ENCODE data around the gene TEAD2. TPM values are rescaled to one million over a fixed set of nuclear protein-coding genes. Genes with fewer than 3 reads are reported as not detected.
A peak's percentile ranks its signal among the peaks of the same experiment; 100 is the strongest.

TEAD2 gene
- total and polyA plus RNA-seq, 9 of the 15 experiments (the other 6 are each of a cell fraction or from before 2014, with no cell fraction given), result 1.6 to 27.0 (median 13.9) TPM

DNA sequence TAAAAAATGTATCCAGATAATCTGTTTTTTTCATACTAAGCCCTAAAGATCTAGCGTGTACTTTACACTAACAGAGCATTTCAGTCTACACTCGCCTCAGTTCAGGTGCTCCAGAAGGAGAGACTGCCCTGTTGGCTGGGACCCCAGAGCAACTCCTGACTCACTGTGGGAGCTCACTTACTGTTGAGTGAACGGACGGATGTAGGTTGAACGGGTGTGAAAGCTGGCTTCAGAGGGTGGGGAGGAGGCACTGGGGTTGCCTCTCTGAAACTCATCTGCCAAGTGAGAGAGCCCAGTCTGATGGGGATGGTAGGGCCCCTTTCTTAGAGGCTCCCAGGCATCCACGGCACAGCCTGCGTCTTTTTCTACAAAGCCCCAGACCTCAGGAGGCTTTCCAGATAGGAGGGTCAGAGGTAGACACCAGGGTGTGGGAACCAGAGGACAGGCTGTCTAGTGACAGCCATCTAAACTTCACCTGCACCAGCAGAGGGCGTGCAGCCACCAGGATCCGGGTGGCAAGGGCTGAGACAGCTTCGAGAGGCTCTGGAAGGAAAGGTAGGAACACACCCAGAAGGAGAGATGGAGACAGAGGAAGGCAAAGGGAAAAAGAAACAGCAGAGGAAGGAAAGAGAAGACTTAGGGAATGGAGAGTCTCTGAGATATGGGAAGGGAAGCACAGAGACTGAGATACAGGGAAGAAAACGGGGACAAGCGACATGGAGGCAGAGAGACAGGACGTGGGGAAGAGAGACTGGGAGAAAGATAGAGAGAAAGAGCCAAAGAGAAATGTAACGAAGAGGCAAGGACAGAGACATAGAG, 29.6 kb upstream of the TEAD2 start (continued):
- TF ChIP-seq CHD7 (IDR thresholded peaks at IDR 0.05; ENCODE audit: low read depth, low read length), result no peak
- TF ChIP-seq CREB3 (tag; conservative IDR thresholded peaks at IDR 0.05; ENCODE audit: low read depth), result no peak
- TF ChIP-seq ZNF79 (CRISPR knock-in tag; IDR thresholded peaks at IDR 0.05; ENCODE audit: low read depth), result no peak
- TF ChIP-seq ZFP36 (IDR thresholded peaks at IDR 0.05; ENCODE audit: low read depth, low read length, partially characterized antibody), result peak; percentile 38
- TF ChIP-seq SNIP1 (IDR thresholded peaks at IDR 0.05; ENCODE audit: low read depth), result no peak
- TF ChIP-seq DPF2 (IDR thresholded peaks at IDR 0.05), result peak; percentile 54; the same call in 1 of the 2 replicates
- TF ChIP-seq, protein P1, sequence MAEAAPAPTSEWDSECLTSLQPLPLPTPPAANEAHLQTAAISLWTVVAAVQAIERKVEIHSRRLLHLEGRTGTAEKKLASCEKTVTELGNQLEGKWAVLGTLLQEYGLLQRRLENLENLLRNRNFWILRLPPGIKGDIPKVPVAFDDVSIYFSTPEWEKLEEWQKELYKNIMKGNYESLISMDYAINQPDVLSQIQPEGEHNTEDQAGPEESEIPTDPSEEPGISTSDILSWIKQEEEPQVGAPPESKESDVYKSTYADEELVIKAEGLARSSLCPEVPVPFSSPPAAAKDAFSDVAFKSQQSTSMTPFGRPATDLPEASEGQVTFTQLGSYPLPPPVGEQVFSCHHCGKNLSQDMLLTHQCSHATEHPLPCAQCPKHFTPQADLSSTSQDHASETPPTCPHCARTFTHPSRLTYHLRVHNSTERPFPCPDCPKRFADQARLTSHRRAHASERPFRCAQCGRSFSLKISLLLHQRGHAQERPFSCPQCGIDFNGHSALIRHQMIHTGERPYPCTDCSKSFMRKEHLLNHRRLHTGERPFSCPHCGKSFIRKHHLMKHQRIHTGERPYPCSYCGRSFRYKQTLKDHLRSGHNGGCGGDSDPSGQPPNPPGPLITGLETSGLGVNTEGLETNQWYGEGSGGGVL (CRISPR knock-in tag; IDR thresholded peaks at IDR 0.05), result no peak
- peak; percentile 95 to 97 (median 97) for TF ChIP-seq CTCF (IDR thresholded peaks at IDR 0.05 in 2 of 3, conservative IDR thresholded peaks at IDR 0.05 in 1 of 3; ENCODE audit: insufficient read depth in 2 of 3, low read depth in 1 of 3, low read length in 3 of 3)
- TF ChIP-seq ZSCAN32 (CRISPR knock-in tag; IDR thresholded peaks at IDR 0.05), result no peak
- TF ChIP-seq ZNF766 (CRISPR knock-in tag; conservative IDR thresholded peaks at IDR 0.05), result no peak

Measured in K562 (cell line).